ENCODE measurements around the gene SHROOM4. TPM values are rescaled to one million over a fixed set of nuclear protein-coding genes. Genes with fewer than 3 reads are reported as not detected.

SHROOM4 gene
- total RNA-seq, 1 experiment from 2014 or later: 7.1 TPM

- ATAC-seq (no peak), DNase-seq (ENCODE audit: low spot score) (no peak)
- Mint-ChIP-seq H3K27me3 (ENCODE audit: low read depth) (peaks cover 16% of the 10 kb centered on the region), H3K27ac (no peak overlapping the region), H3K36me3 (no peaks in the 10 kb centered on the region; the same call in 1 of the 2 replicates), H3K9me3 (no peaks in the 10 kb centered on the region), H3K4me3 (no peak overlapping the region), H3K4me1 (peaks cover 58% of the 10 kb centered on the region)
- ChIA-PET CTCF (interaction anchor here (0.8 kb wide), 1 partner anchor 281 kb away, joined by 3 read pairs; no protein-coding TSS in a partner anchor), POLR2A (no interaction called here)
- no peak for TF ChIP-seq ARID4B (CRISPR knock-in tag; IDR thresholded peaks at IDR 0.05; ENCODE audit: borderline replicate concordance)
- no peak for TF ChIP-seq AR (CRISPR knock-in tag; IDR thresholded peaks at IDR 0.05)
- no peak for TF ChIP-seq NR2C2 (CRISPR knock-in tag; IDR thresholded peaks at IDR 0.05)
- TF ChIP-seq CDX4 (CRISPR knock-in tag; IDR thresholded peaks at IDR 0.05; ENCODE audit: borderline replicate concordance): no peak
- no peak for TF ChIP-seq RELA (CRISPR knock-in tag; IDR thresholded peaks at IDR 0.05; ENCODE audit: borderline replicate concordance)
Measured at GRCh38 chrX:50707955-50708699, 105.9 kb downstream of the SHROOM4 start.

- POLR2A ChIA-PET: no interaction called here
- ATAC-seq (no peak), DNase-seq (ENCODE audit: low spot score) (no peak)
- Mint-ChIP-seq H3K36me3 (no peaks in the 10 kb centered on the region; the same call in 1 of the 2 replicates), H3K4me3 (no peak overlapping the region), H3K9me3 (no peaks in the 10 kb centered on the region), H3K4me1 (peaks cover 51% of the 10 kb centered on the region), H3K27ac (no peak overlapping the region), H3K27me3 (ENCODE audit: low read depth) (peaks cover 16% of the 10 kb centered on the region)
- CTCF ChIA-PET: no interaction called here
- no peak for TF ChIP-seq TEAD4 (CRISPR knock-in tag; IDR thresholded peaks at IDR 0.05)
- TF ChIP-seq NFATC4 (CRISPR knock-in tag; IDR thresholded peaks at IDR 0.05): no peak
- no peak for TF ChIP-seq GTF2I (CRISPR knock-in tag; conservative IDR thresholded peaks at IDR 0.05)
- TF ChIP-seq NR2C2 (CRISPR knock-in tag; IDR thresholded peaks at IDR 0.05): no peak
- no peak for TF ChIP-seq ZNF532 (CRISPR knock-in tag; IDR thresholded peaks at IDR 0.05; ENCODE audit: borderline replicate concordance)
- TF ChIP-seq CREB1 (CRISPR knock-in tag; IDR thresholded peaks at IDR 0.05): no peak
- no peak for TF ChIP-seq OVOL2 (CRISPR knock-in tag; IDR thresholded peaks at IDR 0.05; ENCODE audit: borderline replicate concordance)
- TF ChIP-seq FOXP4 (CRISPR knock-in tag; IDR thresholded peaks at IDR 0.05): no peak
- no peak for TF ChIP-seq CBFB (CRISPR knock-in tag; IDR thresholded peaks at IDR 0.05; ENCODE audit: low read depth)
- TF ChIP-seq JAZF1 (CRISPR knock-in tag; IDR thresholded peaks at IDR 0.05): no peak
- TF ChIP-seq RELA (CRISPR knock-in tag; IDR thresholded peaks at IDR 0.05; ENCODE audit: borderline replicate concordance): no peak
- no peak for TF ChIP-seq TEAD1 (CRISPR knock-in tag; IDR thresholded peaks at IDR 0.05)
- no peak for TF ChIP-seq ZNF671 (CRISPR knock-in tag; IDR thresholded peaks at IDR 0.05)
Measured at GRCh38 chrX:50707405-50707804, 106.6 kb downstream of the SHROOM4 start.

All from WTC11 (cell line).